GM12872 (cell line): ENCODE results near the gene SLC43A2.

Experiments used
- CTCF ChIP-seq: IDR thresholded peaks from 3 replicates; pipeline ENCODE4 v1.5.1; 2011; ENCODE audit warnings: low read depth, mild to moderate bottlenecking, low read length, moderate library complexity; ENCODE audit not compliant: insufficient read depth

The SLC43A2 gene

GRCh38 chr17:1521086-1521640, 107.5 kb downstream of the SLC43A2 start:
- no peak for TF ChIP-seq CTCF

GRCh38 chr17:1519678-1520077, 109.0 kb downstream of the SLC43A2 start:
- TF ChIP-seq CTCF, result no peak
